Right forelimb (tissue), 1 donor: Measurements from ENCODE around the gene PLA2G2D.
A peak's percentile ranks its signal among the peaks of the same experiment; 100 is the strongest.

Experiments
- DNase-seq: peaks from one replicate; pipeline ENCODE4 v3.0.0-alpha.2; 2018

The PLA2G2D gene

GRCh38 chr1:20119347-20119746 lies at the start of gene PLA2G2D:
Gene PLA2G2D (minus strand): TSS chr1:20119536. CDS start chr1:20119498, 38 bp downstream.
- no peak for DNase-seq

- DNase-seq, result no peak
Observed at GRCh38 chr1:20168564-20169491, 49.5 kb upstream of the PLA2G2D start.

- no peak for DNase-seq
Observed at GRCh38 chr1:20167126-20167525, 47.8 kb upstream of the PLA2G2D start.

GRCh38 chr1:20166051-20166450 lies 46.7 kb upstream of the PLA2G2D start:
- no peak for DNase-seq

GRCh38 chr1:20165522-20165951 lies 46.2 kb upstream of the PLA2G2D start:
- DNase-seq, result no peak

GRCh38 chr1:20164694-20165202 lies 45.4 kb upstream of the PLA2G2D start:
- no peak for DNase-seq

- DNase-seq, result no peak
Observed at GRCh38 chr1:20160034-20160433, 40.7 kb upstream of the PLA2G2D start.

- no peak for DNase-seq
Observed at GRCh38 chr1:20158358-20159070, 39.2 kb upstream of the PLA2G2D start.

- no peak for DNase-seq
Observed at GRCh38 chr1:20154301-20154831, 35.0 kb upstream of the PLA2G2D start.

- no peak for DNase-seq
Observed at GRCh38 chr1:20153000-20153418, 33.7 kb upstream of the PLA2G2D start.

- no peak for DNase-seq
Observed at GRCh38 chr1:20152599-20152930, 33.2 kb upstream of the PLA2G2D start.

- DNase-seq, result peak; percentile 81
Observed at GRCh38 chr1:20151906-20152598, 32.7 kb upstream of the PLA2G2D start.

GRCh38 chr1:20150969-20151368 lies 31.6 kb upstream of the PLA2G2D start:
- no peak for DNase-seq

- no peak for DNase-seq
Observed at GRCh38 chr1:20150326-20150705, 31.0 kb upstream of the PLA2G2D start.

GRCh38 chr1:20149601-20150325 lies 30.4 kb upstream of the PLA2G2D start:
- no peak for DNase-seq

GRCh38 chr1:20148571-20149500 lies 29.5 kb upstream of the PLA2G2D start:
- no peak for DNase-seq

GRCh38 chr1:20147846-20148570 lies 28.7 kb upstream of the PLA2G2D start:
- DNase-seq, result no peak

GRCh38 chr1:20143734-20144565 lies 24.6 kb upstream of the PLA2G2D start:
- DNase-seq, result no peak

GRCh38 chr1:20143318-20143717 lies 24.0 kb upstream of the PLA2G2D start:
- no peak for DNase-seq
